Measurements from ENCODE around the gene ZNF407.

The ZNF407 gene

DNA sequence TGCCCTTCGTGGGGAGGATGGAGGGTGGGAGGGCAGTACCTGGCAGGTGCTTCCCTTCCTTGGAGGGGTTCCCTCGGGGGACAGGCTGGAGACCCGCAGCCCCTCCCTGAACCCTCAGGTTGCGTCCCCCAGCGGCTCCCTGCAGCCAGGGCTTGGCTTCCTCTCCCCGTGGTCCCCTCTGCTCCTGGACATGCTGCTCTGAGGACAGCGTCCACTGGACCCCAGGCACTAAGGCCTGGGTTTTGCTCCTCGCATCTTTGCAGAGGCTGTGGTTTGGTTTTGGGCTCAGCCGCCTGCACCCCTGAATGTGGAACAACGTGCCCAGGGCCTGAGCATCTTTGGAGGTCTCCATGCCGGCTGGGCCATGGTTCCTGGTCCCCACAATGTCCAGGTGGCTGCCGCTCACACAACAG lies 477.8 kb downstream of the ZNF407 start:
- Histone ChIP-seq H2AFZ (ENCODE audit: low read depth, low read length) (no peak overlapping the region), H3K4me1 (ENCODE audit: insufficient read depth, low read length) (peaks cover 19% of the 10 kb centered on the region), H3K4me3 (ENCODE audit: low read depth in 1 of 2, low read length in 2 of 2) (no peak overlapping the region), H3K27ac (ENCODE audit: low read length) (no peak overlapping the region), H3K4me2 (ENCODE audit: insufficient read depth, low read length) (no peak overlapping the region), H3K9me3 (ENCODE audit: insufficient read depth, low read length, severe bottlenecking) (peaks cover 10% of the 10 kb centered on the region), H3K79me2 (ENCODE audit: insufficient read depth, low read length) (peaks cover 3% of the 10 kb centered on the region), H4K20me1 (ENCODE audit: insufficient read depth, low read length) (no peaks in the 10 kb centered on the region), H3K36me3 (ENCODE audit: insufficient read depth, low read length) (no peaks in the 10 kb centered on the region), H3K9ac (ENCODE audit: low read depth, low read length) (no peak overlapping the region), H3K27me3 (ENCODE audit: insufficient read depth, low read length, poor library complexity) (no peaks in the 10 kb centered on the region)
- ATAC-seq (ENCODE audit: insufficient read depth, low read depth) (no peak), DNase-seq (no peak)
- no peak for TF ChIP-seq EZH2 (IDR thresholded peaks at IDR 0.05; ENCODE audit: borderline replicate concordance, low read depth, low read length, severe bottlenecking)
- TF ChIP-seq, protein P1, sequence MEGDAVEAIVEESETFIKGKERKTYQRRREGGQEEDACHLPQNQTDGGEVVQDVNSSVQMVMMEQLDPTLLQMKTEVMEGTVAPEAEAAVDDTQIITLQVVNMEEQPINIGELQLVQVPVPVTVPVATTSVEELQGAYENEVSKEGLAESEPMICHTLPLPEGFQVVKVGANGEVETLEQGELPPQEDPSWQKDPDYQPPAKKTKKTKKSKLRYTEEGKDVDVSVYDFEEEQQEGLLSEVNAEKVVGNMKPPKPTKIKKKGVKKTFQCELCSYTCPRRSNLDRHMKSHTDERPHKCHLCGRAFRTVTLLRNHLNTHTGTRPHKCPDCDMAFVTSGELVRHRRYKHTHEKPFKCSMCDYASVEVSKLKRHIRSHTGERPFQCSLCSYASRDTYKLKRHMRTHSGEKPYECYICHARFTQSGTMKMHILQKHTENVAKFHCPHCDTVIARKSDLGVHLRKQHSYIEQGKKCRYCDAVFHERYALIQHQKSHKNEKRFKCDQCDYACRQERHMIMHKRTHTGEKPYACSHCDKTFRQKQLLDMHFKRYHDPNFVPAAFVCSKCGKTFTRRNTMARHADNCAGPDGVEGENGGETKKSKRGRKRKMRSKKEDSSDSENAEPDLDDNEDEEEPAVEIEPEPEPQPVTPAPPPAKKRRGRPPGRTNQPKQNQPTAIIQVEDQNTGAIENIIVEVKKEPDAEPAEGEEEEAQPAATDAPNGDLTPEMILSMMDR (IDR thresholded peaks at IDR 0.05; ENCODE audit: borderline replicate concordance, extremely low read depth, low read length, poor library complexity, severe bottlenecking): no peak

DNA sequence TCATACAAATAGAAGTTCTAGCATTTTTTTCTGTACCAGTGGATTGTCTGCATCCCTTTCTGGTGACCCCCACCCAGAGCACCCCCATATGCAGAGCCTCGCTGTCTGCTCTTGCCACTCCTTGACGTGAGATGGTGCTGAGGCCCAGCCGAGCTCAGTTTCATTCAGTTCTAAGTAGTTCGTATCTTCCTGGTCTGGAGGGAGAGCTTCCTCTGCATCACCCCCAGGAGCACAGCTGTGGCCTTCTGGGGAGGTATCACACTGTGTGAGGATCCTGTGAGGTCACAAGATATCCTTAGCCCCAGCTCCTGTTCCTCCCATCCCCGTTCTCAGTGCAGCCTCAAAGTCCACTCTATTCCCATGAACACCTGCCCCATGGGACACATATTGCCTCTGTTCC lies 478.6 kb downstream of the ZNF407 start:
- ATAC-seq (ENCODE audit: insufficient read depth, low read depth) (no peak), DNase-seq (no peak)
- no peaks in the 10 kb centered on the region for H3K79me2 ChIP-seq (ENCODE audit: insufficient read depth, low read length)
- no peak overlapping the region for H2AFZ ChIP-seq (ENCODE audit: low read depth, low read length)
- no peak overlapping the region for H3K4me2 ChIP-seq (ENCODE audit: insufficient read depth, low read length)
- no peak overlapping the region for H3K4me3 ChIP-seq (ENCODE audit: low read depth in 1 of 2, low read length in 2 of 2)
- H3K4me1 ChIP-seq (ENCODE audit: insufficient read depth, low read length): peaks cover 10% of the 10 kb centered on the region
- no peak for TF ChIP-seq EZH2 (IDR thresholded peaks at IDR 0.05; ENCODE audit: borderline replicate concordance, low read depth, low read length, severe bottlenecking)
- TF ChIP-seq, protein P1 (IDR thresholded peaks at IDR 0.05; ENCODE audit: borderline replicate concordance, extremely low read depth, low read length, poor library complexity, severe bottlenecking): no peak
- H3K9me3 ChIP-seq (ENCODE audit: insufficient read depth, low read length, severe bottlenecking): peaks cover 10% of the 10 kb centered on the region
- no peaks in the 10 kb centered on the region for H3K27me3 ChIP-seq (ENCODE audit: insufficient read depth, low read length, poor library complexity)
- no peaks in the 10 kb centered on the region for H4K20me1 ChIP-seq (ENCODE audit: insufficient read depth, low read length)
- no peak overlapping the region for H3K9ac ChIP-seq (ENCODE audit: low read depth, low read length)
- no peaks in the 10 kb centered on the region for H3K36me3 ChIP-seq (ENCODE audit: insufficient read depth, low read length)
- H3K27ac ChIP-seq (ENCODE audit: low read length): no peak overlapping the region

DNA sequence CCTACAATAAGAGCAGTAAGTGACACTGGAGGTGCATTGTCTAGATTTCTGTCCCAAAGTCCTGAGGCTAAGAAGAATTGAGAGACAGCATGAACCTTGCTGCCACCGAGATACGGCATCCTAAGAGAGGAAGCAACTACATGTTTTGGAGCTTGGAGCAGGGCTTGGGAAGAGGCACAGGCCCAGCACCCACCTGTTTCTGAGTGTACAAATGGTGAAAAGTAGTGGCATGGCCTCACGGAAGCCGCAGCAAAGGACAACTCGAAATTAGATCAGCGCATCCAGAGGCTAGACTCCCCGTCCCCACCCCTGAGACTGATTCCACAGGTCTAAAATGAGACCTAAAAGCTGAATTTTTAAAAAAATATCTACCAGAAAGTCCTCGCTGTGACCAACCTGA lies 483.8 kb downstream of the ZNF407 start:
- Histone ChIP-seq H3K9me3 (ENCODE audit: insufficient read depth, low read length, severe bottlenecking) (peaks cover 12% of the 10 kb centered on the region), H3K79me2 (ENCODE audit: insufficient read depth, low read length) (no peaks in the 10 kb centered on the region), H4K20me1 (ENCODE audit: insufficient read depth, low read length) (no peaks in the 10 kb centered on the region), H3K4me1 (ENCODE audit: insufficient read depth, low read length) (no peaks in the 10 kb centered on the region), H3K27ac (ENCODE audit: low read length) (no peak overlapping the region), H3K36me3 (ENCODE audit: insufficient read depth, low read length) (no peaks in the 10 kb centered on the region), H3K27me3 (ENCODE audit: insufficient read depth, low read length, poor library complexity) (no peaks in the 10 kb centered on the region), H3K9ac (ENCODE audit: low read depth, low read length) (no peak overlapping the region), H3K4me2 (ENCODE audit: insufficient read depth, low read length) (no peak overlapping the region), H2AFZ (ENCODE audit: low read depth, low read length) (no peak overlapping the region), H3K4me3 (ENCODE audit: low read depth in 1 of 2, low read length in 2 of 2) (no peak overlapping the region)
- ATAC-seq (ENCODE audit: insufficient read depth, low read depth) (no peak), DNase-seq (no peak)
- TF ChIP-seq, protein P1 (IDR thresholded peaks at IDR 0.05; ENCODE audit: borderline replicate concordance, extremely low read depth, low read length, poor library complexity, severe bottlenecking): no peak
- no peak for TF ChIP-seq EZH2 (IDR thresholded peaks at IDR 0.05; ENCODE audit: borderline replicate concordance, low read depth, low read length, severe bottlenecking)

DNA sequence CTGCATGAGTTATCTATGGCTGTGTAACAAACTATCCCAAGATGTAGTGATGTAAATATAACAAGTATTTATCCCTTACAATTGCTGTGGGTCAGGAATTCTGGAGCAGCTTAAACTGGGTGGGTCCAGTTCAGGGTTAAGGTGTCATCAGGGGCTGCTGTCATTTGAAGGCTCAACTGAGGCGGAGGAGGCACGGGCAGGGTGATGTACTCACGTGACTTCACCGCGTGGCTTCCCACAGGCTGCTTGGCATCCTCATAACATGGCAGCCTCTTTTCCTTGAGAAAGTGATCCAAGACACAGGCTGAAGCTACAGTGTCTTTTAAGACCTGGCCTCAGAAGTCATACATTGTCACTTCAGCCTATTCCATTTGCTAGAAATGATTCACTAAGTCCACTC lies 485.5 kb downstream of the ZNF407 start:
- ATAC-seq (ENCODE audit: insufficient read depth, low read depth) (no peak), DNase-seq (no peak)
- Histone ChIP-seq H3K27ac (ENCODE audit: low read length) (no peak overlapping the region), H3K79me2 (ENCODE audit: insufficient read depth, low read length) (no peaks in the 10 kb centered on the region), H3K4me3 (ENCODE audit: low read depth in 1 of 2, low read length in 2 of 2) (no peak overlapping the region), H4K20me1 (ENCODE audit: insufficient read depth, low read length) (no peaks in the 10 kb centered on the region), H3K9ac (ENCODE audit: low read depth, low read length) (no peak overlapping the region), H3K4me1 (ENCODE audit: insufficient read depth, low read length) (no peaks in the 10 kb centered on the region), H3K4me2 (ENCODE audit: insufficient read depth, low read length) (no peak overlapping the region), H2AFZ (ENCODE audit: low read depth, low read length) (no peak overlapping the region), H3K36me3 (ENCODE audit: insufficient read depth, low read length) (no peaks in the 10 kb centered on the region), H3K27me3 (ENCODE audit: insufficient read depth, low read length, poor library complexity) (no peaks in the 10 kb centered on the region), H3K9me3 (ENCODE audit: insufficient read depth, low read length, severe bottlenecking) (peaks cover 8% of the 10 kb centered on the region)
- TF ChIP-seq, protein P1 (IDR thresholded peaks at IDR 0.05; ENCODE audit: borderline replicate concordance, extremely low read depth, low read length, poor library complexity, severe bottlenecking): no peak
- no peak for TF ChIP-seq EZH2 (IDR thresholded peaks at IDR 0.05; ENCODE audit: borderline replicate concordance, low read depth, low read length, severe bottlenecking)

All from DND-41 (cell line).